Measurements from ENCODE around the gene PGAP2. TPM values are rescaled to one million over a fixed set of nuclear protein-coding genes. Genes with fewer than 3 reads are reported as not detected.

The PGAP2 gene
- total and polyA plus RNA-seq, 2 of the 13 experiments (the other 11 are each of a cell fraction or from before 2014, with no cell fraction given): 21.5 to 47.8 TPM

DNA sequence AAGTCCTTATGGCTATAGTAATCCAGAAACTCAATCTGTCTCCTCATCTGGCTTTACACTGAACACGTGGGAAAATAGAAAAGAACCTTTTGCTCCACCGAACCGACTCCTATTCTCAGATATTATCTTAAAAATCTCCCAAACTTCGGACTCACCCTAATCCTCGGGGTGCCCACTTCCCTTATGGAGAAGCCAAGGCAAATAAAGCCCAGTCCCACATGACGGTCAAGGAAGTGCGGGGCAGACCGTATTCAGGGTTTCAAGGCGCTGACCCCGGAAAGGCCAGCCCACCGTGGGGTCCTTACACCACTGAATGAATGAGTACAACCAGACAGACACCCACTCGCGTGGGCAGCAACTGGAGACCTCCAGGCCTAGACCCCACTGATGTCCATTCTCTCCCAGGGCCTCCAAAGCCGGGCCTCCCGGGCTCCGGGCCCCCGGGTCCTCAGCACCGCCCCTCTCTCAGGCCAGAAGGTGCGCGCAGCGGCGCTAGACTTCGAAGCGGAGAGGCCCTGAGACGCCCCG lies 11.5 kb upstream of the PGAP2 start:
- H3K9me3 ChIP-seq (ENCODE audit: low read length): no peaks in the 10 kb centered on the region
- ChIA-PET POLR2A (interaction anchor here (1.8 kb wide), 1 partner anchor 12 kb away, joined by 5 read pairs; the partner anchor contains the start of gene PGAP2), CTCF (ENCODE audit: low intra/inter-chr PET ratio, low total read pairs) (no interaction called here)
- intact Hi-C loops (cut with micrococcal nuclease; ENCODE audit: unreplicated experiment): no loop called here
- ATAC-seq: peak; percentile 72
- H3K27ac ChIP-seq (ENCODE audit: extremely low read length, insufficient read depth, low read length): peak overlapping the region; percentile 88
- TF ChIP-seq HIC2 (CRISPR knock-in tag; IDR thresholded peaks at IDR 0.05; ENCODE audit: low read depth) (0 out of 2 replicates have a peak, but pooled peaks have one; percentile 4), ZNF432 (CRISPR knock-in tag; IDR thresholded peaks at IDR 0.05; ENCODE audit: borderline replicate concordance) (peak; percentile 57; the same call in 1 of the 2 replicates), ZNF879 (CRISPR knock-in tag; IDR thresholded peaks at IDR 0.05) (0 out of 2 replicates have a peak, but pooled peaks have one; percentile 39), HDAC1 (CRISPR knock-in tag; IDR thresholded peaks at IDR 0.05) (peak; percentile 72; the same call in 1 of the 2 replicates), RNF2 (conservative IDR thresholded peaks at IDR 0.05; ENCODE audit: low read depth) (0 out of 2 replicates have a peak, but pooled peaks have one; percentile 34), SMARCC2 (IDR thresholded peaks at IDR 0.05) (no peak), ZNF770 (CRISPR knock-in tag; IDR thresholded peaks at IDR 0.05) (peak; percentile 69), THAP11 (CRISPR knock-in tag; IDR thresholded peaks at IDR 0.05) (no peak), MATR3 (CRISPR knock-in tag; IDR thresholded peaks at IDR 0.05) (no peak), ZNF850 (CRISPR knock-in tag; conservative IDR thresholded peaks at IDR 0.05) (0 out of 2 replicates have a peak, but pooled peaks have one; percentile 32), BRF2 (CRISPR knock-in tag; IDR thresholded peaks at IDR 0.05) (0 out of 2 replicates have a peak, but pooled peaks have one; percentile 15), SSRP1 (CRISPR knock-in tag; IDR thresholded peaks at IDR 0.05) (no peak), AGO2 (optimal IDR thresholded peaks at IDR 0.05; ENCODE audit: low read depth, low read length) (peak; percentile 83), ZNF816 (CRISPR knock-in tag; IDR thresholded peaks at IDR 0.05; ENCODE audit: borderline replicate concordance) (0 out of 2 replicates have a peak, but pooled peaks have one; percentile 48), ZNF672 (CRISPR knock-in tag; IDR thresholded peaks at IDR 0.05) (no peak), LCORL (IDR thresholded peaks at IDR 0.05) (no peak), LCORL (CRISPR knock-in tag; IDR thresholded peaks at IDR 0.05) (peak; percentile 22; the same call in 1 of the 2 replicates)
- TF ChIP-seq, protein P1, sequence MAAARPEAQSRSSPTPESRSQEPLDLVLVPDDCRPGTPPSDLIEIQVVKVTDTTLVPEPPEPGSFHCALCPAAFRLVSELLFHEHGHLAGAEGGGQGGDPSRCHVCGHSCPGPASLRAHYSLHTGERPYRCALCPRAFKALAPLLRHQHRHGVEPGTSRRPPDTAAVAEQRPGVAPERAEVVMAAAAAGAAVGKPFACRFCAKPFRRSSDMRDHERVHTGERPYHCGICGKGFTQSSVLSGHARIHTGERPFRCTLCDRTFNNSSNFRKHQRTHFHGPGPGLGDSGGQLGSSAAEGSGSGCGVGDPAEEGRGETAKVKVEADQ (CRISPR knock-in tag; IDR thresholded peaks at IDR 0.05; ENCODE audit: borderline replicate concordance): peak; percentile 31; the same call in 1 of the 2 replicates
- H3K36me3 ChIP-seq (replicated peaks in 1 of 2; ENCODE audit: control insufficient read depth in 1 of 2, insufficient read depth in 2 of 2, low read length in 2 of 2): peaks cover 3 to 16% of the 10 kb centered on the region in 2 experiments; a peak in 4 of 5 replicates
- peak overlapping the region; percentile 97 for H3K9ac ChIP-seq (ENCODE audit: insufficient read depth, low read depth, low read length)
- no peak for FAIRE-seq
- H3K79me2 ChIP-seq (ENCODE audit: insufficient read depth, low read length): peaks cover 51% of the 10 kb centered on the region
- H3K4me3 ChIP-seq (replicated peaks in 1 of 3; ENCODE audit: insufficient read depth in 1 of 3, low read depth in 2 of 3, low read length in 3 of 3): peak overlapping the region; percentile 87 to 98 (median 96)
- in situ Hi-C loops (cut with HindIII; ENCODE audit: extremely low pct_ligation_motif_present, low pct_unique_long_range_greater_than_20kb): no loop called here
- WGBS (ENCODE audit: low lambda C conversion rate): 0% methylated on average over 10 of the region's 26 CpGs
- peaks cover 33% of the 10 kb centered on the region for H3K4me1 ChIP-seq (ENCODE audit: insufficient read depth, low read length)
- no peaks in the 10 kb centered on the region; a peak in 1 of 5 replicates for H3K27me3 ChIP-seq (ENCODE audit: control insufficient read depth in 1 of 2, insufficient read depth in 2 of 2, low read length in 2 of 2)
- peak overlapping the region; percentile 85 for H3K4me2 ChIP-seq (ENCODE audit: low read depth, low read length)
- H4K20me1 ChIP-seq (ENCODE audit: insufficient read depth, low read length): peaks cover 18% of the 10 kb centered on the region
- DNase-seq (ENCODE audit: low spot score): peak; percentile 27
- BruUV-seq (replicated peaks): no TSS peak
- H2AFZ ChIP-seq (ENCODE audit: low read length): no peak overlapping the region

Measured in HepG2 (cell line).